GM19438 (cell line): ENCODE results near the gene KANSL1L.
"Not testable (repeated sequence)": the region's sequence is repeated elsewhere in the genome, so short reads cannot be mapped to it uniquely, and the experiment has no call there.

ENCODE experiments used
- ATAC-seq: cut with Tn5 transposase; IDR thresholded peaks from one replicate; pipeline ENCODE4 v1.9.1; 2021; ENCODE audit warnings: low read depth; ENCODE audit not compliant: unreplicated experiment

Gene KANSL1L

DNA sequence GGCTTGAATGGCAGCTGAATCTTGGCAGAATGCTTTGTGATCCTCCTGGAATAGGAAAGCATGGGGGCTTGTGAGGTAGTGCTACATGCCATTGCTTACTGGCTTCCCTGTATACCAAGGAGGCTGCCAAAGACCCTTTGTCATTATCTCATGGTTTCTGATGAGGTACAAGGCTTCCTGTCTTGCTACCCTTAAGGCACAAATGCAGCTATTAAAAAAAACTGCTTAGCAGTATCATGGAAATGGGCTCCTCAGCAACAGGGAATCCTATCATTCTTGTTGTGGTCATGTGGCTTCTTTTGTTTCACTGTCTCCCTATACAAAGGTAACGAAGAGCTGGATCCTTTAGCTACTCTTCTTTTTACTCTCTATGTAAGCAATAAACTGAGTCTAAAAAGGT, 6.6 kb upstream of the KANSL1L start:
- no peak for ATAC-seq

DNA sequence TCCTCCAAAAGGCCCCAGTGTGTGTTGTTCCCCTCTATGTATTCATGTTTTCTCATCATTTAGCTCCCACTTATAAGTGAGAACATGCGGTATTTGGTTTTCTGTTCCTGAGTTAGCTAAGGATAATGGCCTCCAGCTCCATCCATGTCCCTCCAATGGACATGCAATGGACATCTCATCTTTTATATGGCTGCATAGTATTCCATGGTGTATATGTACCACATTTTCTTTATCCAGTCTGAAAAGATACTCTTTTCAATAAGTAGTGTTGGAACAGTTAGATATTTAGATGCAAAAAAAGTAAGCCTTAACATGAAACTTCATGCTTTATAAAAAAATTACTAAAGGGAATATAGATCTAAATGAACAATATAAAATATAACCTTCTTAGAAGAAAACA, 5.9 kb upstream of the KANSL1L start:
- ATAC-seq: not testable (repeated sequence)

DNA sequence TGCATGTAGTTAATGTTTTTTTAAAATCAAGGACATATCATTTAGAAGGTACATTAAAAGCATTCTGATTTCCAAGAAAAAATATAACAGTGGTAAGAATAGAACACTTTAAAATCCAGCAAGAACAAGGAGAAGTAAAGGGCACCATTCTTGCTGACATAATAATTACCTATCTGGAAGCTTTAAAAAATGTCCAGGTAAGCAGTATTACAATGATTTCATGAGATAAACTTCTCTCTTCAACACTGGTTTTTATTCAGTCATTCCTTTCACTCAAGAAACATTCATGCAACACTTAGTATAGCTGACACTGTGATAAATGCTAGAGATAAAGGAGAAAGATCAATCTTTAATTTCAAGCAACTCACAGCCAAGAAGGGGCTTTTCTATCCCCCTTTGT, 2.9 kb upstream of the KANSL1L start:
- no peak for ATAC-seq

DNA sequence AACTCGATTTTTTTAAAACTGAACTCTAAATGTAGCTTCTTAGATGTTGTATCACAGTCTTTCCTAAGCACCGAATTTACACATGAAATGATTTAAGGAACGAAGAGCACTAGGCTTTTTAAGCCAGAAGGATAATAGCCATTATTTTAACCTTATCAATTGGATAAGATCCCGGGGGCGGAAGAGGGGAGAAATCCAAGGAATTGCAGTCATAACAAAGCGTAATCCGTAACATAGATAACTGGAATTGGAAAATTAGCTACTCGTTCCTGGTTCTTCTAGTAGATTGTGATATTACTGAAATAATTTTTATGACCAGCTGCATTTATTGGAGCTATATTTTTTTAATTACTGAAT, 988 bp upstream of the KANSL1L start:
- no peak for ATAC-seq

DNA sequence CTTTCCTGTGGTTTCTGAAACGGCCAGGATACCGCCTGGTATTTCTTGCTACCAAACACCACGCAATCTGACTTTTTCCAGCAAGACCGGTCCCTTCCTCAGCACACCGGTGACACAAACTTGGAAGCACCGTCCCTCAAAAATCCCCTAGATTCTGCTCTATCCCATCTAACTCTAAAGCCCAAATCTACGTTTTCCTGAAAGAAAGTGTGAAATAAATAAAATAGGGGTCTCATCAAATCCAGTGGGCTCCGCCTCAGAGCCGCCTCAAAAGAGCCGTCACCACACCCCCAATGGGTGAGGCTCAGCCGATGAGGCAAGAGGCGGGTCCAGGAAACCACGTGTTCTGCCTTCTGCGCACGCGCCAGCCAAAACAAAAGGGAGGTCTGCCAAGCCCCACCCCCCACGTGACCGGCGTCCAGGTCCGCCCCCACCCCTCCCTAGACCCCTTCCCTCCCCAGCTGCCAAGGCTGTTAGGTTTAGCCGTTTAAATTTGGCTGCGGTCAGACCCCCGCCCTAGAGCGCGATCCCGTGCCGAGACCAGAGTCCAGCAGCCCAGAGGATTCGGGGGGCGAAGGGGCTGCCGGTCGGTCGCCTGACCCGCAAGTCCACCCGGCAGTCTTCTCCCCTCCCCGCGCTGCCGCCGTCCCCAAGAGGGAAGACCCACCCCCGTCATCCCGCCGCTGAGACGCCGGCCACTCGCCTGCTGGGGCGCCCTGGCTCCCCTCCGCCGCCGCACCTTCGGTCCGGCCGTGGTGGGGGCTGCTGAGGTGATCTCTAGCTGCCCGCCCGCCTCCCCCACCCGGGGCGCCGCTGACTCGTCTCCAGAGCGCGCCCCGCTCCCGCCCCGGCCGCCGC, 534 bp downstream of the KANSL1L start:
- peak; percentile 62 for ATAC-seq

DNA sequence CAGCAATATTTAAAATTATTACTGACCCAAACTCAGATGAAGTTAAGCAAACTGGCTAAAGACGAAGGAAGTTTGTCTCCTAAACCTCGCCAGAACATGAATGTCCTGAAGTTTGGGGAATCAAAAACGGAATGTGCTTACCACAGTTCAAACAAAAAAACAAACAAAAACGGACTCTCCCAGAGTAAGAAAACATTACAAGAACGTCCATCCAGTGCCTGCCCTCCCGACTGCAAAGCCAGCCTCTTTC, 1.1 kb downstream of the KANSL1L start:
- ATAC-seq: no peak

DNA sequence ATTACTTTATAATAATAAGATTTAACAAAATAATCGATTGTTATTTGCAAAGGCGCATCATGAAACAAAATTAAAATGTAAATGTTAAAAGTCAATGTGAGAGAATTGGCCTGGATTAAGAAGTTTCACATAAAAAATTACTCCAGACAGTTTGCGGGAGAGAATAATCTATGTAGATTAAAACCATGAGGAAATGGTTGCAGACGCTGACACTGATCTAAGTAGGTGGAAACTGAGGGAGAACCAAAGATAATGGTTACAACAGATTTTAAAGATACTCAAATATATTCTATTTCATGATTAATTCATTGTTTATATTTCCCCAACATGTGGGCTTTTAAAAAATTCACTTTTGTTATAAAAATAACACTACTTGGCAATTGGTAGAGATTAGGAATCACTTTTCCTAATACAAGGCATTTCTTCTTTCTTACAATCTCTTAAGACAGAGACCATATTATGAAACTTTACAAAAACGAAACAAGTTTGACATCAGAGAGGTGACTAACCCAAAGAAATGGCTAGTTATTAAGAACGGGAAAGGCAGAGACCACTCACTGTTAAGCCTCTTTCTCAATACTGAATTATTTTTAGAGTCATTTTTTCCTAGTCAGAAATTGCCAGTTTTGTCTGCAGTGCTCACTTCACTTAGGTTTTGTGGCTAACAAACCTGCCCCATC, 1.6 kb downstream of the KANSL1L start:
- ATAC-seq: no peak

DNA sequence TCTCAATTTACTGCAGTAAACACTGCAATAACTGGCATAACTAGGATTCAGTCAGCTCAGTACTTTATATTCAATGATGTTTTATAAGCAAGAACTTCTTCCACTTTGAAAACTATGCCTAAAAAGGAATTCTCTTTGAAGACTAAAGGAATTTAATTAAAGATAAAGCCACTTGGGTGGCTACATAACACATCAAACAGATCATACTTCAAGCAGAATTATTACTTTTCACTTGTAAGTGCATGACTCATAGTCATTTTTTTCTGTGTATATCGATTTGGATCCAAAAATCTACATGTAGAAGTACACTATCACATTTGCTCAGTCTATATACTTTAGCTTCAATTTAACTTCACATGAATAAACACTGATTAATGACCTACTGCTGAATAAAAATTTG, 4.0 kb downstream of the KANSL1L start:
- no peak for ATAC-seq

DNA sequence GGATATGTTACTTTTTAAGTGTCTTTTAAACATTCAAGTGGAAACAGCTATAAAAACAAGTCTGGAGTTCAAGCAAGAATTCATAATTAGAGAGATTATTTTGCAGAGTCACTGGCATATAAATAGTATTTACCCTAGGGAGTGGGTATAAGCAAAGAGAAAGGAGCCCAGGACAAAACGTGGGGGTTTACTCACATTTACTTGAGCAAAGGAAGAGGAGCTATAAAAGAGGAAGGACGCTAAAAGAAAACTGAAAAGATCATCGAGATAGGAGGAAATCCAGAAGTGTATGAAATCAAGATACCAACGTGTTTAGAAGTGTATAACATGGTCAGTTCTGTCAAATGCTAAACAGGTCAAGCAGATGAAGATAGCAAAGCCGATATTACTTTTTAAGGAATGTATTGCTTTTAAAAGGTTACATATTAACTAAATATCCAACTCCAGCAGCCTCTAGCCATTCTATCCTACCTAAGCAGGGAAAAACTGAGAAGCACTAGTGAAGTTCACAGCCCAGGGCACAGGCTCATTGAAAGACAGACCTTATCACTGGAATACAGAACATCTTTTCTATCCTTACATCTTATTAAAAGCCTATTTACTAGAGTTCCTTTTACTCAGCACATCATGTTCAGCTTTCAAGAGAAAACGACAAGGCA, 8.6 kb downstream of the KANSL1L start:
- no peak for ATAC-seq

DNA sequence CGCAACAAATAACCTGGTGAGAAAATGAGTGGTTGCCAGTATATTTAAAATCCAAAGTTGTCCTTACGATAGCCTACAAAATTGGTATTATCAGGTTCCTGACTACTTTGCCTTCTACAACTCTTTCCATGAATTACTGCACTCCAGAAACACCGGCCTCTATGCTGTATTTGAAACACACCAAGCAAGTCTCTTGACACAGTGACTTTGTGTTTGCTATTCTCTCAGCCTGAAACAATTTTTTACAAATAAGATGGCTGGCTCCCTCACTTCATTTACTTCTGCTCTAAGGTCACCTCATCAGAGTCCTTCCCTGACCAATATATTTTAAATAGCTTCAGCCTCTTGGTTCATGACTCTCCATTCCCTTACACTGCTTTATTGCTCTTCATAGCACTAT, 12.2 kb downstream of the KANSL1L start:
- ATAC-seq: no peak

DNA sequence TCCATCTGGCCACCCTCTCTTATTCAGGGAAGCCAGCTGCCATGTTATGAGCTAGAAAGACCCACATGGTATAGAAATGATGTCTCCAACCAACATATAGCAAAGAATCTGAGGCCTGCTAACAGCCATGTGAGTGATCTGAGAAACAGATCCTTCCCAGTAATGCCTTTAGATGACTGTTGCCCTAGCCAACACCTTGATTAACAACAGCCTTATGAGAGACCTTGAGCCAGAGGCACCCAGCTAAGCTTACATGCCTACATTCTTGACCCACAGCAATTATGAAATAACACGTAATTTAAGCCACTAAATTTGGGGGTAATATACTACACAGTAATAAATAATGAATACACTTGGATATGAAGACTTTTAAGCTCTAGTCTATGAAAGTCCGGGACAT, 13.0 kb downstream of the KANSL1L start:
- no peak for ATAC-seq

DNA sequence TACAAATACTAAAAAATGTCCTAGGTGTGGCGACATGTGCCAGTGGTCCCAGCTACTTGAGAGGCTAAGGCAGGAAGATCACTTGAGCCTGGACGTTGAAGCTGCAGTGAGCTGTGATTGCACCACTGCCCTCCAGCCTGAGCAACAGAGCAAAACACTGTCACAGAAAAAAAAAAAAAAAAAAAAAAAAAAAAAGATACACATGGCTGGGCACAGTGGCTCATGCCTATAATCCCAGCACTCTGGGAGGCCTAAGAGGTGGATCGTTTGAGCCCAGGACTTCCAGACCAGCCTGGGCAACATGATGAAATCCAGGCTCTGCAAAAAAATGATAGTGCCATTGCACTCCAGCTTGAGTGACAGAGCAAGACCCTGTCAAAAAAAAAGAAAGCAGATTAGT, 13.7 kb downstream of the KANSL1L start:
- no peak for ATAC-seq

DNA sequence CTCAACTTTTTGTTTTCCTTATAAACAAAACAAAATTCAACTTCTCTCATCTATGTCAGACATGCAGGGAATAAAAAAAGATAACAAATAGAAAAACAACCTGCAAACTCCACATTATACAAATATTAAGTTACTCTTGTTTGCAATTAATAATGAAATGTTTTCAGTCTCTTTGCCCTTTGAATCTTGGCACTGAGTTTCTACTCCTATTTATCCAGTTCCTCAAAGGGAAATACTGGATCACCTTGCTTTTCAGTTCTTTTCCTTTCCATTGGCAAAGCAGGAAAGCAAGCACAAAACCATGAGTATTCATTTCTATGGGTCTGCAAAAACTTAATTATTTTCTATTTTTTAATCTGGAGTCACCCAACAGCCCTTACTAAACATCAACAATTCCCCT, 23.6 kb downstream of the KANSL1L start:
- no peak for ATAC-seq

DNA sequence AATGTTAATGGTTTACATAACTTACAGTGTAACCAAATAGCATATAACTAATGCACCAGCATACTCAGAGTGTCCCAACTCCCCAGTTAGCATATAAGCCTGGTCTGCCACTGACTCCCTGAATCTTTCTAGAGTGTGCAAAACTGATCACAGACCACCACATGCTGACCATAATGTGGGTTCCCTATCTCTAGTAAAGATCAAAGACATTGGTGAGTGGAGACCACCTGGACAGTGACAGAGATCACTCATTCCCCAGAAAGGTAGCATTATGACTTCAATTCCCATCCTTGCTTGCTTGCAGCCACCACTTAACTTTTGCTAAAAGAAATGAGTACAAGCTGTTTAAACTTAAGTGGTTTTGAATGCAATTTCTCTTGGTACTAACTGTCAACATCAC, 39.0 kb downstream of the KANSL1L start:
- ATAC-seq: no peak

DNA sequence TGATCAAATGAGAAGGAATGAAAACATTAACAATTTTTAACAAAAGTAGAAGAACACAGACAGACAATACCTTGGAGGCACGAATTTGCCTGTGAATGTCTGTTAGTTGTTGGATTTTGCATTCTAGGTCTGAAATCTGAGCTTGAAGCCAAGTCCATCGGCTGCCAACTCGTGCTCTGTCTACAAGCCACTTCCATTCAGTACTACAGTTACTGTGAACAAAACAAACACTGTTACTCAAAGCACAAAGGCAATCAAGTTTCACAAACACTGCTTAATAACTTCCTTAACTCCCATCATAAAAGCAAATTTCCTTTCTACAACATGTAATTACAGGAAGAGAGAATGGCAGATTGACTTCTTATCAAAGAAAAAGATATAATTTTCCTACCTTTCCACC, 42.2 kb downstream of the KANSL1L start:
- no peak for ATAC-seq

DNA sequence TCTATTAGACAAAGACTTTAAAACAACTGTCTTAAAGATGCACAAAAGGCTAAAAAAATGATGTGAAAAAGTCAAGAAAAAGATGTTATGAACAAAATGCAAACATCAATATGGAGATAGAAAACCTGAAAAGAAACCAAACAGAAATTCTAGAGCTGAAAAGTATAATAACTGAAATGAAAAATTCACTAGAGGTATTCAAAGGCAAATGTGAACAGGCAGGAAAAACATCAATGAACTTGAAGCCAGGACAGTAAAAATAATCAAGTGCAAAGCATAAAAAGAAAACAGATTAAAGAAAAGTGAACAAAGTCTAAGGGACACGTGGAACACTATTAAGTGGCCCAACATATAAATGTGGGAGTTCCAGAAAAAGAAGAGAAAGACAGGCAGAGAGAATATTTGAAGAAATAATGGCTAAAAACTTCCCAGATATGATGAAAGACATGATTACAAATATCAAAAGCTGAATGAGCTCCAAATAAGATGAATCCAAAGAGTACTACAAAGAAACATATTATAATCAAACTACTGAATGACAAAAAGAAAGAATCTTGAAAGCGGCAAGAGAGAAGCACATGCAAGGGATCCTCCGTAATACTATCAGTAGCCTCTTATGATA, 57.5 kb downstream of the KANSL1L start:
- no peak for ATAC-seq

DNA sequence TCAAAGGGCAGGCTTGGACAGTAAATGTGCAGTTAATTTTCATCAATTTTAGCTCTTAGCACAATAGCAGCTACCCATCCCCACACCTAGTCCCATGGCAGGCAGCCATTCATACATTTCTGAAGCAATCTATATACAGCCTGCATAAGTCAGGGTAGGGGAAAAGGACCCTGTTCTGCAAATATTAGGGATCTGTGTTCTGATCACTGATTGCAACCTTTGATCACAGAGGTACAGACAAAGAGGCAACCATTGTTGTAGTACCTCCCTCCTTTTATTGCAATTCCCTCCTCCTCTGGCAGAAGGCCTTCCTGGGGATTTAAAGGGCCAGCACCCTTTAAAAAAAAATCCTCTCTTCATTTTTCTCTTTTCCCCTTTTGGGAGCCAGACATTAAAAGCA, 58.3 kb downstream of the KANSL1L start:
- ATAC-seq: no peak

DNA sequence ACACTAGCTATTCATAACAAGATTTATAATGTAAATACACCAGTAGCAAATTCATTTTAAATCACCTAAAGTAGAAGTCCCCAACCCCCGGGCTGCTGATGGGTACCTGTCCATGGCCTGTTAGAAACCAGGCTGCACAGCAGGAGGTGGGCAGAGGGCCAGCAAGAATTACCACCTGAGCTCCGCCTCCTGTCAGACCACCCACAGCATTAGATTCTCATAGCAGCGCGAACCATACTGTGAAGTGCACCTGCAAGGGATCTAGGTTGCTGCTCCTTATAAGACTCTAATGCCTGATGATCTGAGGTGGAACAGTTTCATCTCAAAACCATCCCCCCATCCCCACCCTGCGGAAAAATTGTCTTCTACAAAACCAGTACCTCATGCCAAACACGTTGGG, 71.3 kb downstream of the KANSL1L start:
- ATAC-seq: no peak

DNA sequence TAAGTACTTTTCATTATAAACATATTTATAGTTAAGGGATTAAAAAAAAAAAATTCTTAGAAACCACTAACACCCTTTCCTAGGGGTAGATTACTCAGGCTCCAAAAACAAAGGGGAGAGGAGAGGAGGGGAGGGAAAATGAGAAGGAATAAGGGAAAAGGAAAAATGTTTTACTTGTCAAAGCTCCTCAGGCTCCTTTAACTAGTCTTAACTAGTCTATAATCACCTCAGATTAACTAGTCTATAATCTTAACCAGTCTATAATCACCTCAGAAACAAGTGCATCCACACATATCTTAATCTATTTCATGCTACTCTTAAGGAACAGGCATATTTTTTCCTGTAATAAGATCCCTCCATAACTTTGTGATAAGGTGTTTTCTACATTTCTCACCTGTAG, 76.4 kb downstream of the KANSL1L start:
- no peak for ATAC-seq

DNA sequence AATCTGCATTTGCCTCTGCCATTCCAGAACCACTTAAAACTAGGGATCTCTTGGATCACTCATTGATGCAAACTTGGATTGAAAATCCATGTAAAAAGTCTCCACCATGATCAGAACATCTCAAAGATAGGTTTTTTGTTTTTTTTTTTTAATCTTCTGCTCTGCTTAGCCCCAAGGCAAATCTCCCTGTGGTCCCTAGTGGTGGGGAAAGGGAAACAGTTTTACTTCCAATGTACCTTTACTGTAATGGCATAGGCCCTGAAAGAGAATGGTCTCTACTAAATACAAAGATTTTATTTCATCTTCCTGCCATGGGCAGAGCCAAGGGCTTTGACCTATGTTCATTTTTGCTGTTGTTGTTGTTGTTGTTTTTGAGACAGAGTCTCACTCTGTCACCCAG, 78.4 kb downstream of the KANSL1L start:
- ATAC-seq: no peak

DNA sequence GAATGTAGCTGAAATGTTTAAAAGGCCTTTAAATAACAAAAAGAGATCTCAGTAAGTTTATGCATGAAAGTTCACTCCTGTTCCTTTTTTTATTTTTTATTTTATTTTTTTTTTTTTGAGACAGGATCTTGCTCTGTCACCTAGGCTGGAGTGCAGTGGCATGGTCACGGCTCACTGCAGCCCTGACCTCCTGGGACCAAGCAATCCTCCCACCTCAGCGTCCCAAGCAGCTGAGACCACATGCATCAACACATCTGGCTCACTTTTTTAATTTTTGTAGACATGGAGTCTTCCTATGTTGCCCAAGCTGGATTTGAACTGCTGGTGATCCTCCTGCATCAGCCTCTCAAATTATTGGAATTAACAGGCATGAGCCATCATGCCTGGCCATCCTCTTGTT, 84.3 kb downstream of the KANSL1L start:
- no peak for ATAC-seq

DNA sequence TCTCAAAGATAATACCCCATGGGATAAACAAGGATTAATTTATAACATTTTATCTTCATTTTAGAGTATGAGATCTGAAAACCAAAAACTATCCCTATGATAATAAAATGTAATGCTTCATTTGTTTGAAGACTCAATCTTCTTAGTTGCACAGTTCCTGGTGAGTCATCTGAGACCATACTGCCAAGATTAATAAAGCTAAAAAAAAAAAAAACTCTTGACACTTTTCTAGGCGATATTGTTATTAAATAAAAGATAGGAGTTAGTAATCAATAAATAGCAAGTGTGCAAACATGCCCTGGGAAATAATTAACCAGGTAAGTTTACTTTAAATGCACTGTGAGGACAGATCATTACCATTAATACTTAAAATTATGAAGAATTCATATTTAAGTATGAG, 84.9 kb downstream of the KANSL1L start:
- ATAC-seq: no peak
